Stimulated activated CD8-positive, alpha-beta memory T cell treated with anti-CD3 and anti-CD28 coated beads, Interleukin-12 subunit alpha, Interleukin-12 subunit beta, amount 100 ng/mL, for 24 hours (primary cell): ENCODE measurements around the gene RAPSN.

Source experiments
- DNase-seq: peaks from one replicate; pipeline ENCODE4 v3.0.0-alpha.2; 2020; ENCODE audit errors: extremely low read depth

Gene RAPSN

DNA sequence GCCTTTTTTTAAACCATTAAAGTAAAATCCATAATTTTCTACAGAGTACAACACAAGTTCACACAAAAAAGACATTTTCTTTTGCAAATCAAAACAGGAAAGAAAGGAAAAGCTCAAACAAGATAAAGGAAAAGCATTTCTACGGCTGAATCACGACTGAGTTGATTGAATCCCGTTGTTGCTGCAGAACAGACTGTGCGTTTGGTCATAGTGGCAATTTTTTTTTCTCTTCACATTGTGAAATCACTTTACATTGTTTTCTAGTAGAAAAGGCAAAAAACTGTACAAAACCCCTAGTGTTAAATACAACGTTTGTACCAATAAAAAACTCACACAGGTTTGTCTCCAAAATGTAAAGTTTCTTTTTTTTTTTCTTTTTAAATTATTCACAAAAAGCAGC is 17.3 kb upstream of the RAPSN start:
- no peak for DNase-seq

DNA sequence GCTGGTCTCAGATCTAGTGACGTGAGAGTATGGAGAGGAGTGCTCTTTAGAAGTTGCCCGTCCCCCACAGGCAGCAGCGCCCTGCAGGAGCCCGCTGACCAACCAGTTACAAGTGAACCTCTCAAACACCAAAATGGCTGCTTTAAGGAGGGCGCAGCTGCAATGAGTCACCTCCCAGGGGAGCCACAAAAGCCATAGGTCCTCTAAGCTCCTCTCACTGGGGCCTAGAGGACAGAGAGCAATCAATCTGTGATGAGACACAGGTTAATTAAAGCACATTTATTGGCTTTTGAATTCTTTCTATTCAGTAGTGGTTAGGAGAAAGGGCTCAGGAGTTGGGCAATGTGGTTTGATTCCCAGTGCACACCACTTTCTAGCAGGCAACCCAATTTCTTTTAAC is 15.5 kb upstream of the RAPSN start:
- no peak for DNase-seq

DNA sequence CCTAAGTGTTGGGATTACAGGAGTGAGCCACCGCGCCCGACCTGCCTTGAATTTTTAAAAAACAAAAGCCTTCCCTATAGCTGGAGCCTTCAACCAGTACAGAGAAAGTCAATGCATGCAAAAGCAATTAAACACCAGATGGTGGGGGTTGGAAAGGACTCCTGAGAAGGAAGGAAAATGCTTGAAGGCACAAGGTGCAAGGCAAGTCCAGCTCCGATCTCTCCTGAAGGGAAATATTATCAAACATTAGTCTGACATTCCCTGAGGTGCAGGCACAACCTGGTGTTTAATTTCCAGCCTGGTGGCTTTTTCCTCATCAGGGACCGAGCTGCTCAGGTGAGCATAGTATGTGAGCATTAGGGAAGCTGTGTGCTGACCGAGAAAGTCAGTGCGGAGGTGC is 12.9 kb upstream of the RAPSN start:
- DNase-seq: no peak

DNA sequence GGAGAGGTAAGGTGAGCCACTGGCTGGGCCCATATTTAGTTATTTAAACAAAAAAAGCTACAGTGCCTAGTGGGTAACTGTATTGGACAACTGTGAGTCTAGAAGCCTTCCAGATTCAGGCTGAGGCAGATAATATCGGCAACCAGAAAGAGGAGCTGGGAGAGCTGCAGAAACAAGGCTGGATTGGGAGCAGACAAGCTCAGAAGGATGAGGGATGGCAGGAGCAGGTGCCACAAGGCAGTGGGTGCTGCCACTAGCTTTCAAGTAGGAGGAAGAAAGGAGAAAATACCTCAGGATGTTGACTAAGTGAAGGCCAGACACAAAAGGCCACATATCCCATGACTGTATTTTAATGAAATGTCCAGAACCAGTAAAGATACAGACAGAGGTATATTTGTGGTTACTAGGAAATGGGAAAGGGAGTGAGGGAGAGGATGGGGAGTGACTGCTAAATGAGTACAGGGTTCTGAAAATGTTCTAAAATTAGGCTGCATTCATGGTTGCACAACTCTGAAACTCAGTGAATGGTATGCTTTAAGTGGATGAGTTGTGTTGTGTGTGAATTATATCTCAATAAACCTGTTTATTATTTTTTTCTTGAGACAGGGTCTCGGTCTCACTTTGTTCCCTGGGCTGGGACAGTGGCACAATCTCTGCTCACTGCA is 11.8 kb upstream of the RAPSN start:
- DNase-seq: no peak

DNA sequence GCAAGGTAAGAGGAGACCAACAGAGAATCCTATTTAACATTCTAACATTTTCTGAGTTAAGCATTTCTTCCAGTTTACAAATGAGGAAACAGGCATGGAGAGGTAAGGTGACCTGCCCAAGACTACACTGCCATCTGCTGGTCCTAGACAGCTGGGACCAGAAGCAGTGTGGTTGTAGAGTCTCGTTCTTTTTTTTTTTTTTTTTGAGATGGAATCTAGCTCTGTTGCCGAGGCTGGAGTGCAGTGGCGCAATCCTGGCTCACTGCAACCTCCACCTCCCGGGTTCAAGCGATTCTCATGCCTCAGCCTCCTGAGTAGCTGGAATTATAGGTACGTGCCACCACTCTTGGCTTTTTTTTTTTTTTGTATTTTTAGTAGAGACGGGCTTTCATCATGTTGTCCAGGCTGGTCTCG is 5.3 kb upstream of the RAPSN start:
- peak; percentile 19 for DNase-seq

DNA sequence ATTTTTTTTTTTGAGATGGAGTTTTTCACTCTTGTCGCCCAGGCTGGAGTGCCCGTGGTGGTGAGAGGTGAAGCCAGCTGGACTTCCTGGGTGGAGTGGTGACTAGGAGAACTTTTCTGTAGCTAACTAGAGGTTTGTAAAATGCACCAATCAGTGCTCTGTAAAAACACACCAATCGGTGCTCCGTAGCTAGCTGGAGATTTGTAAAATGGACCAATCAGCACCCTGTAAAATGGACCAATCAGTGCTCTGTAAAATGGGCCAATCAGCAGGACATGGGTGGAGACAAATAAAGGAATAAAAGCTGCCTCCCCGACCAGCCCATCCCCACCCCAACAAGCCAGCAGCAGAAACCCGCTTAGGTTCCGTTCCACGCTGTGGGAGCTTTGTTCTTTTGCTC is 4.4 kb upstream of the RAPSN start:
- DNase-seq: no peak

DNA sequence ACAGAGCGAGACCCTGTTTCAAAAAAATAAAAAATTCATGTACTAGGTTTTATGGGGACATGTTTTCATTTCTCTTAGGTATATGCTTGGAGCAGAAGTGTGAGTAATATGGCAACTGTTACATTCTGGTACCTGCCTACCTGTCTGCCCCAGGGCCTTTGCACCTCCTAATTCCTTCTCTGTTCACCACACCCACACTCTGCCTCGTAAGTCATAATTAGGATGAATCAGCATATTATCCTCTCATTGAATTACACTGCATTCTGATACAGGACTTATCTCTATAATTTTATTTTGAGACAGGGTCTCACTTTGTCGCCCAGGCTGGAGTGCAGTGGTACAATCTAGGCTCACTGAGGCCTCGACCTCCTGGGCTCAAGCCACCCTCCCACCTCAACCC is 3.1 kb upstream of the RAPSN start:
- no peak for DNase-seq

DNA sequence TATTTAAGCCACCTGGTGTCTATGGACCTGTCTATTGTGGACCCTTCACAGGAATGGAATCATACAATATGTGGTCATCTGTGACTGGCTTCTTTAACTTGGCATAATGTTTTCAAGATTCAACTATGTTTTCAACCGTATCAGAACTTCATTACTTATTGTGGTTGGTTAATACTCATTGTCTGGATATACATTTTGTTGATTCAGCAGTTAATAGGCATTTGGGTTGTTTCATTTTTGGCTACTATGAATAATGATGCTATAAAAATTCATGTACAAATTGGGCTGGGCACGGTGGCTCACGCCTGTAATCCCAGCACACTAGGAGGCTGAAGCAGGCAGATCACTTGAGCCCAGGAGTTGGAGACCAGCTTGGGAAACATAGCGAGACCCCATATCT is 2.5 kb upstream of the RAPSN start:
- no peak for DNase-seq

DNA sequence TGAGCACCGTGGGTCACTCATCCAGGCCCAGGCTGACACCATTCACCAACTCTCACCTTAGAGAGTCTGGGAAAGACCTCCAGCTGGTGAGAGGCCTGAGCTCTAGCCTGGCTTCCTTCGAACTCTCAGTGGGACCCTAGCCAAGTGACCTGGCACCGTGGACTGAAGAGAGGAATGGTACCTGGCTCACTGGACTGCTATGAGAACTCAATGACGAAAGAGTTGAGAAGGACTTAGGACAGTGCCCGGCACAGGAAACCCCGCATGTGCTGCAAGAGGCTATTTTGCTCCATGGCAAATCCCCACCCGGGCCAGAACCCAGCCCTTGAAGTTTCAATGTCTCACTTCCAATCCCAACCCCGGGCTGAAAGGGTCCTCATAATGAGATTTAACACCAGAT is 605 bp upstream of the RAPSN start:
- DNase-seq: no peak

DNA sequence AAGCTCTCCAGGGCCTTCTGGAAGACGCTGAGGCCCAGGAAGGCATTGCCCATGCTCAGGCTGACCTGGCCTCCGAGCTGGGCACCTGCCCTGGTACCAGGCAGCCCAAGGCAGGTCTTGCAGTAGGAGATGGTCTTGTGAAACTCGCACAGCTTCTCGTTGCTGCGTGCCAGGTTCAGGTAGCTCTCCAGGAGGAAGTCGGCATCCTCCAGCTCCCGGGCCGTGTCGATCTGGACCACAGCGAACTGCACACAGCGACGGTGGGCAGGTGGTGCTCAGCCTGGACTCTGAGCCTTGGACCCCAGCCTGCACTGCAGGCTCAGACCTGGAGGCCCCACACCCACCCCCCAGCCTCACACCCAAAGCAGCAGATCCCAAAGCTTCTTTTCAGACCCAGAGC is 1.0 kb downstream of the RAPSN start:
- DNase-seq: no peak

DNA sequence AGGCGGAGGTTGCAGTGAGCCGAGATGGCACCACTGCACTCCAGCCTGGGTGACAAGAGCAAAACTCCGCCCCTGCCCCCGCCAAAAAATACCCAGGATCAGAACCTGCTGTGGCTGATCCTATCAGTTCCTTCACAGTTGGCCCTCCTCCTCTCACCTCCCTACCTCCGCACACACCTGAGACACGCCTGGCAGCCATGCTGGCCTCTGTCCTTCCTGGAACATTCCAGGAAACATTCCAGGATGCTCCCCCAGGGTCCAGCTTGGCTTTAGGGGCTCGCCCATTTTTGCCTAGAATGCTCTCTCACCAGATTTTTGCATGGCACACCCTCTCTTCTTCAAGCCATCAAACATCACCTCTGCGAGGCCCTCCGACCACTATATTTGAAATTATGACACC is 2.1 kb downstream of the RAPSN start:
- DNase-seq: no peak

DNA sequence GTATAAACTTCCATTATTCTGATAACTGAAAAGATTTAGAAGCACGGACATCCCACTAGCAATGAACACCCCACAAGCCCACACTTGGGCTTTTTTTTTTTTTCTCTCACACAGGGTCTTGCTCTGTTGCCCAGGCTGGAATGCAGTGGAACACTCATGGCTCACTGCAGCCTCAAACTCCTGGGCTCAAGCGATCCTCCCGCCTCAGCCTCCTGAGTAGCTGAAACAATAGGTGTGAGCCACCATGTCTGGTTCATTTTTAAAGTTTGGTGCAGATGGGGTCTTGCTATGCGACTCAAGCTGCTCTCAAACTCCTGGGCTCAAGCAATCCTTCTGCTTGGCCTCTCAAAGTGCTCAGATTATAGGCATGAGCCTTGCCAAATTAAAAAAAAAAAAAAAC is 3.1 kb downstream of the RAPSN start:
- no peak for DNase-seq

DNA sequence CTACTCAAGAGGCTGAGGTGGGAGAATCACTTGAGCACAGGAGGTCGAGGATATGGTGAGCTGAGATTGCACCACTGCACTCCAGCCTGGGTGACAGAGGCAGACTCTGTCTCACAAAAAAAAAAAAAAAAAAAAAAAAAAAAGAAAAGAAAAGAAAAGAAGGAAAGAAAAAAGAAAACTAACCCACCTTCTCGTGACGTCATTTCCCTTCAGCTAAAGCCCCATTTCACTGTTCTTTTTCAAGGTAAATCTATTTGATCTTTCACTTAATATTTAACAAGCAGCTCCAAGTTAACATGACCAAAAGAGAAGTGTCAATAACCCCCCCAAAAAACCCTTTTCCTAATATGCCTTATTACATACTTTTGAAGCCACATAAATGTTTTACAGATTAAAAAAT is 5.1 kb downstream of the RAPSN start:
- no peak for DNase-seq

DNA sequence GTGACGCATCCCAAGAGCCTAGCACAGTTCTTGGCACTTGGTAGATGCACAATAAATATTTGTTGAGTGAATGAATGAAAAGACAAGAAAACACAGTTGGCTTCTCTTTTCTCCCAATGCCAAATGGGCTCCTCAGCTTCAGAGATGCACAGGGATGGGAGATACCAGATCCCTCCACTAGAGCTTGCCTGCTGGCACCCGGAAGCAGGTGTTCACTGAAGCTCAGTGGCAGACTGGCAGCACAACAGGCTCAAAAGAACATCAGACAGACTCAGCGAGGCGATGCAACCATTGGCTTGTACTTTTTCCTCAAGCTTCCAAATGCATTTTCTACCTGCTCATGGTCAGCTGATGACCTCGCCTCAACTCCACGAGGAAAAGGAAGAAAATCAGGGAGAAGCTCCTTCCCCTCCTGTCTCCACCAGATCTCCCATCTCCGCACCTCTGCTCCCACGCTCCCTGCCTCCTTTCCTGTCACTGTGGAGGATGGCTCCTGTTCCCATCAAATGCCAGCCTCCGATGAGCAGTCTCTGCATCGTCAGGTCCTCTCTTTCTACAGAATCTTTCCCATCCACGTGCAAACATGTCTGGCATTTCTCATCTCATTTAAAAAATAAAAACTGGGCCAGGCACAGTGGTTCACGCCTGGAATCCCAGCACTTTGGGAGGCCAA is 5.8 kb downstream of the RAPSN start:
- DNase-seq: no peak

DNA sequence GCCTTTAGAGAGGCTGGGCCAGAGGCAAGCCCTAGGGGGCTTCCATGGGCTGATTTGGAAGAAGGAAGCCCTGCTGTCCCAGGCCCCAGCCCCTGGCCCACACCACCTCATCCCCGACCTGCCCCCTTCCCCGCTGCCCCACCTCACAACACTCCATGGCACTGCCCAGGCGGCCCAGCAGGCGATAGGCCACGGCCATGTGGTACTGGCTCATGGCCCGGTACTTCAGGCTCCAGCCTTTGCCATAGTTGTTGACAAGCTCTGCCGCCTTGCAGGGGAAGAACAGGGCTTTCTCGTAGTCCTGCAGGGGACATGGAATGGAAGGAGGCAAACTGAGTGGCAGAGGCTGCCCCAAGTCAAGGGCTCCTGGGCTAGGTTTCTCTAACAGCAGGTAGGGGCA is 6.4 kb downstream of the RAPSN start:
- DNase-seq: no peak

DNA sequence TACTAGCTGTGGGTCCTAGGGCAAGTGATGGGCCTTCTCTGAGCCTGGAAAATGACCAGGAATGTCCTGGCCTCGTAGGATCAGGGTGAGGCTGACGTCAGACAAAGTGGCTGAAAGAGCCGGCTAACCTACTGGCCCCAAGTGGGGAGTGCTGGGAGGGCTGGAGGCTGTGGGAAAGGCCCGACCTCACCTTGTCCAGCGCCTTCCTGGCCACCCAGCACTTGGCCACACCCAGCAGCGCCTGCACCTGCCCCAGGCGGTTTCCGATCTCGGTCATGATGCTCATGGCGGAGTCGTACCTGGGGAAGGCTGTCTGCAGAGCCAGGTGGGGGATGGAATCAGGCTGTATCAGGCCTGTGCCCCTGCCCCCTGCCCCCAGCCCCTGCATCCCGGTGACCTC is 7.5 kb downstream of the RAPSN start:
- no peak for DNase-seq

DNA sequence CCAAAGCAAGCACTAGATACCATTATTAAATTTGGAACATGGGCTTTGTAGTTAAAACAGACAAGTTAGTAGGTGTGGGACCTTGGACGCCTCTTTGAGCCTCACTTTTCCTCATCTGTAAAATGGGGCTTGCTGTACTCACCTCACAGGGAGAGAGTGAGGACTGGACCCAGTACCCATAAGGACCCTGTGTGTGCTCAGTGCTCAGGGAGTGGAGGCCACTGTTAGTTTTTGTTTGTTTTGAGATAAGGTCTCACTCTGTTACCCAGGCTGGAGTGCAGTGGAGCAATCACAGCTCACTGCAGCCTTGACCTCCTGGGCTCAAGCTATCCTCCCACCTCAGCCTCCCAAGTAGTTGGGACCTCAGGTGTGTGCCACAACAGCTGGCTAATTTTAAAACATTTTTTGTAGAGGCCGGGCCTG is 8.9 kb downstream of the RAPSN start:
- no peak for DNase-seq

DNA sequence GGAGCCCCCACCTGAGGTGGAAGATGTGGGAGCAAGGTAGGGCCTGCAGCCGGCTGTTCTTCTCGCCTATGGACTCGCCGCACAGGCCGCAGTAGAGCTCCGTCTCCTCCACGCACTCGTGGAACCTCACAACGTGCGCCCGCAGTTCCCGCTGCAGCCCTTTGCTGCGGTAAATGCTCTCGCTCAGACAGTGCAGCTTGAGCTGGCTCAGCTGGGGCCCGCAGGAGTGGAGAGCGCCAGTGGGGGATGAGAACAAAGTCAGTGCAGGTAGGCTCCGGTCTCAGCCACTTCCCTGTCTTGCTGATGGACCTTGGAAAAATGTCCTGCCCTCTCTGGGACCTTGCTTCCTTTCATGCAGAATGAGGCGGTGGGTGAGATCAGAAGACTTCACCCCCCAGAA is 10.2 kb downstream of the RAPSN start:
- DNase-seq: no peak

DNA sequence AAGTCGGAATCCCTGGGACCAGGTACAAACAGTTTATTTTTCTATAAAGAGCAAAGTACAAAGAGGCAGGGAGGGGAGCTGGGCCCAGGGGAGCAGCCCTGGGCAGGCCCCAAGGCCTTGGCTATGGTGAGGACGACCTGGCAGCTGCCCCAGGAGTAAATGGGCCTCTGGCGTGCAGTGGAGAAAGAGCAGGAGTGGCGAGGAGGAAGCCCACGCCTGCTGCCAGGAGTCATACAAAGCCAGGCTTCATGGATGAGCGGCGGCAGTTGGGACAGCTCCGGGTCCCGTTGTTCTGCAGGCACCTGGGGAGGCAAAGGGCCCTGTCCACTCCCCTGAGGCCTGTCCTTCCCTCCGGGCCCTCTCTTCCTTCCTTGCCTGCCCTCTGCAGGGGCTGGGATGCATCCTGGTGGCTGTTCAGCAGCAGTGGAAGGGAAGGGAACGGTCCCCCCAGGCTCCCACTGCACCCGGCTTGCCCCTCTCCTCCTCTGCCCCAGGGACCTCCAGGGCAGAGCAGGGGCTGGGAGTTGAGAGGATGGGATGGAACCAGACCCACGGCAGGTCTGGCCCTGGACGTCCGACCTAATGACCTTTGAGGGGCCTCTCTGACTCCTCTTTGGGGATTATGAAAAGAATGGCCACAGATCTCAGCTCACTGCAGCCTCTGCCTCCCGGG is 11.1 kb downstream of the RAPSN start:
- DNase-seq: no peak

DNA sequence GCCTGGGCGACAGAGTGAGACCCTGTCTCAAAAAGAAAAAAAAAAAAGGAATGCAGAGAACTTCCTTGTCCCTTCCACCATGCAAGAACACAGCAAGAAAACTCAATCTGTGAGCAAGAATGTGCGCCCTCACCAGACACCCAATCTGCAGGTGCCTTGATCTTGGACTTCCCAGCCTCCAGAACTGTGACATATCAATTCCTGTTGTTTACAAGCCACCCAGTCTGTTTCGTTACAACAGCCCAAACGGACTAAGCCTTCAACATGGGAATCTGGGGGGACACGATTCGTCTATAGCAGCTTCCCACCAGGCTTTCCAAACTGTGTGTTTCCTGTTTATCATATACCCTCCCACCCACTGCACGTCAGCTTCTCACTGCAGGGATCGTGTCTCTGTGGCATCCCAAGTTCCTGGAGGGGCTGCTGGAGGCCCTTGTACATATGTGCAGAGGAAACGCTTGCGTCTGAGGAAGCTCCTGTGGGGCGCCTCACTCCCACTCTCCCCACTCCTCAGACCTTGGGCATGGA is 11.7 kb downstream of the RAPSN start:
- DNase-seq: no peak

DNA sequence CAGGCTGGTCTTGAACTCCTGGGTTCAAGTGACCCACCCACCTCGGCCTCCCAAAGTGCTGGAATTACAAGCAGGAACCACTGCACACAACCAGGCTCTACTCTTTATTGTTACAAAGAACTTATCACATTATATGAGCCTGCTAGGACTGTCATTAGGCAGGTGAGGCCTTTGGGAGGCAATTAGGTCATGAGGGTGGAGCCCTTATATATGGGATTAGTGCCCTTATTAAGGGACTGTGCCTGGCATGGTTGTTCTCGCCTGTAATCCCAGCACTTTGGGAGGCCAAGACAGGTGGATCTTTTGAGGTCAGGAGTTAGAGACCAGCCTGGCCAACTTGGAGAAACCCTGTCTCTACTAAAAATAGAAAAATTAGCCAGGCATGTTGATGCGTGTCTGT is 12.2 kb downstream of the RAPSN start:
- DNase-seq: no peak

DNA sequence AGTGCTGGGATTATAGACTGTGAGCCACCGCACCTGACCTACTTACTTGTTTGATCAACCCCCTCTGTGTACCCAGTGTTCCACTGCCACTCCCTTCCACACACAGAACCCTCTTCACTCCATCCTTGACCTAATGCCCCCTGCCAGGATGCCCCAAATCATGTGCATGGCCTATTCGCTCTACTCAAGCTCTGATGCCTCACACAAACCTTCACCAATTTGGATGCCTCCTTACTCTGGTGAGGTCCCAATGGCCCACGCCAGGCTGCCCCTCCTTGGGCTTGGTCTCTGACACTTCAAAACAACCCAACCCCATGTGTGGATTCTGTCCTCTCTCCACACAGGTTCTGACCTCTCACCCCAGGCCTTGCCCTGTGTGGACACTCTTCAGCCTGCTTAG is 13.2 kb downstream of the RAPSN start:
- DNase-seq: no peak
